GM23338 (cell line): ENCODE measurements around the gene ERBB4. TPM values are rescaled to one million over a fixed set of nuclear protein-coding genes. Genes with fewer than 3 reads are reported as not detected.

Source experiments
- ATAC-seq: fragments of 200-7000 bp; cut with Tn5 transposase; 3 replicates; pipeline ENCODE4 v1.9.1; 2020
- DNase-seq: peaks from one replicate; pipeline ENCODE4 v3.0.0-alpha.2; 2015; ENCODE audit warnings: low spot score
- H2AFZ ChIP-seq: fragments of 200-600 bp; sonication (generic); 2 replicates; pipeline ENCODE4 v1.8.0; 2016; ENCODE audit warnings: antibody characterized with exemption, mild to moderate bottlenecking, moderate library complexity
- H3F3A ChIP-seq: fragments of 200-600 bp; sonication (generic); replicated peaks from 2 replicates; pipeline ENCODE4 v1.8.0; 2017; ENCODE audit warnings: antibody characterized with exemption, mixed run types, low read depth
- H3K27ac ChIP-seq: fragments of 200-600 bp; sonication (generic); 2 replicates; pipeline ENCODE4 v1.6.1; 2016; ENCODE audit warnings: low read depth
- H3K27me3 ChIP-seq: fragments of 200-600 bp; sonication (generic); 2 replicates; pipeline ENCODE4 v1.8.0; 2016; ENCODE audit warnings: mild to moderate bottlenecking, mixed run types, moderate library complexity; ENCODE audit not compliant: insufficient read depth
- H3K36me3 ChIP-seq: fragments of 200-600 bp; sonication (generic); 2 replicates; pipeline ENCODE4 v1.8.0; 2016; ENCODE audit warnings: mild to moderate bottlenecking; ENCODE audit not compliant: insufficient read depth
- H3K4me1 ChIP-seq: fragments of 200-600 bp; sonication (generic); 2 replicates; pipeline ENCODE4 v1.8.0; 2016; ENCODE audit warnings: mild to moderate bottlenecking, moderate library complexity; ENCODE audit not compliant: insufficient read depth
- H3K4me2 ChIP-seq: fragments of 200-600 bp; sonication (generic); 2 replicates; pipeline ENCODE4 v1.7.1; 2017; ENCODE audit warnings: mixed run types
- H3K4me3 ChIP-seq: fragments of 200-600 bp; sonication (generic); 2 replicates; pipeline ENCODE4 v1.6.1; 2016; ENCODE audit warnings: mixed run types
- H3K79me2 ChIP-seq: fragments of 200-600 bp; sonication (generic); replicated peaks from 2 replicates; pipeline ENCODE4 v1.8.0; 2017; ENCODE audit warnings: mild to moderate bottlenecking; ENCODE audit not compliant: insufficient read depth
- H3K9me2 ChIP-seq: fragments of 200-600 bp; sonication (generic); 2 replicates; pipeline ENCODE4 v1.8.0; 2017; ENCODE audit not compliant: insufficient read depth
- H4K20me1 ChIP-seq: fragments of 200-600 bp; sonication (generic); replicated peaks from 2 replicates; pipeline ENCODE4 v1.8.0; 2017; ENCODE audit warnings: mild to moderate bottlenecking; ENCODE audit not compliant: insufficient read depth
- H3K27ac Mint-ChIP-seq: 2 replicates; pipeline ENCODE4 v1.8.0; 2020; ENCODE audit warnings: inconsistent platforms, mild to moderate bottlenecking, moderate library complexity, mixed read lengths
- H3K27me3 Mint-ChIP-seq: 3 replicates; pipeline ENCODE4 v1.8.0; 2022; ENCODE audit warnings: low read depth, mild to moderate bottlenecking, moderate library complexity, mixed read lengths, inconsistent platforms; ENCODE audit not compliant: insufficient read depth, poor library complexity
- H3K36me3 Mint-ChIP-seq: 3 replicates; pipeline ENCODE4 v1.8.0; 2021; ENCODE audit warnings: low read depth, mild to moderate bottlenecking, inconsistent platforms, moderate library complexity, mixed read lengths
- H3K4me1 Mint-ChIP-seq: 3 replicates; pipeline ENCODE4 v1.8.0; 2020; ENCODE audit warnings: mild to moderate bottlenecking, inconsistent platforms, mixed read lengths
- H3K4me3 Mint-ChIP-seq: 3 replicates; pipeline ENCODE4 v1.8.0; 2021; ENCODE audit warnings: moderate library complexity, mild to moderate bottlenecking, inconsistent platforms, mixed read lengths
- H3K9me3 Mint-ChIP-seq: 3 replicates; pipeline ENCODE4 v1.8.0; 2020; ENCODE audit warnings: moderate library complexity, mild to moderate bottlenecking, inconsistent platforms, mixed read lengths
- CREB1 ChIP-seq: fragments of 250-450 bp; sonication (Bioruptor Pico); IDR thresholded peaks from 2 replicates; pipeline ENCODE4 v1.5.0; 2020; ENCODE audit warnings: low read depth, mild to moderate bottlenecking, moderate library complexity
- CTCF ChIP-seq, 2 experiments: fragments of 200-600 bp in 1 of 2; sonication (generic) in 1 of 2; conservative IDR thresholded peaks; 2 replicates each; pipeline versions ENCODE4 v1.5.1 to v1.6.1; 2016 to 2017; ENCODE audit warnings: antibody characterized with exemption in 2 of 2, low read depth in 2 of 2, mild to moderate bottlenecking in 2 of 2, moderate library complexity in 1 of 2
- ETS1 ChIP-seq: IDR thresholded peaks from 2 replicates; pipeline ENCODE4 v1.6.1; 2016; ENCODE audit warnings: antibody characterized with exemption
- EZH2 ChIP-seq: fragments of 200-600 bp; sonication (generic); IDR thresholded peaks from one replicate; pipeline ENCODE4 v1.8.0; 2017; ENCODE audit warnings: antibody characterized with exemption, mild to moderate bottlenecking, low read depth; ENCODE audit not compliant: unreplicated experiment
- EZH2phosphoT487 ChIP-seq: fragments of 200-600 bp; sonication (generic); IDR thresholded peaks from one replicate; pipeline ENCODE4 v1.8.1; 2018; ENCODE audit warnings: antibody characterized with exemption; ENCODE audit not compliant: unreplicated experiment
- JUNB ChIP-seq: IDR thresholded peaks from one replicate; pipeline ENCODE4 v1.6.1; 2016; ENCODE audit warnings: antibody characterized with exemption; ENCODE audit not compliant: unreplicated experiment
- NANOG ChIP-seq: IDR thresholded peaks from 2 replicates; pipeline ENCODE4 v1.6.1; 2016; ENCODE audit warnings: antibody characterized with exemption, borderline replicate concordance
- POLR2AphosphoS5 ChIP-seq: IDR thresholded peaks from 2 replicates; pipeline ENCODE4 v1.6.1; 2016; ENCODE audit warnings: antibody characterized with exemption, low read depth
- REST ChIP-seq: IDR thresholded peaks from one replicate; pipeline ENCODE4 v1.6.1; 2018; ENCODE audit warnings: antibody characterized with exemption; ENCODE audit not compliant: unreplicated experiment
- STAT1 ChIP-seq: IDR thresholded peaks from one replicate; pipeline ENCODE4 v1.6.1; 2016; ENCODE audit warnings: antibody characterized with exemption; ENCODE audit not compliant: unreplicated experiment
- ZNF114 ChIP-seq: fragments of 250-450 bp; sonication (Bioruptor Pico); IDR thresholded peaks from 2 replicates; pipeline ENCODE4 v1.5.0; 2020; ENCODE audit warnings: mild to moderate bottlenecking, moderate library complexity
- ZNF331 ChIP-seq: fragments of 250-450 bp; sonication (Bioruptor Pico); IDR thresholded peaks from 2 replicates; pipeline ENCODE4 v1.5.0; 2020; ENCODE audit warnings: low read depth, mild to moderate bottlenecking, moderate library complexity
- ZNF462 ChIP-seq: fragments of 250-450 bp; sonication (Bioruptor Pico); IDR thresholded peaks from 2 replicates; pipeline ENCODE4 v1.5.0; 2020; ENCODE audit warnings: mild to moderate bottlenecking, moderate library complexity
- polyA plus RNA-seq: library from polyadenylated mRNA; unstranded; fragments of >200 nt; fragmentation: Nextera tagmentation; extraction: Ambion mirVana; gene quantifications from 2 replicates; pipeline ENCODE4 v1.2.1, GENCODE V29; 2016
- total RNA-seq: library from RNA; depleted of rRNA; stranded (reverse); fragments of >200 nt; shearing (Covaris generic); gene quantifications from 2 replicates; pipeline ENCODE4 v1.2.3, GENCODE V29; 2014

Gene ERBB4
- total and polyA plus RNA-seq, 2 experiments from 2014 or later = 0.73 to 1.1 TPM

- ATAC-seq = no peak
- TF ChIP-seq ZNF462 (CRISPR knock-in tag) (no peak), ETS1 (no peak), CREB1 (CRISPR knock-in tag) (no peak), ZNF114 (CRISPR knock-in tag) (no peak), EZH2phosphoT487 (no peak), NANOG (no peak), POLR2AphosphoS5 (no peak), REST (no peak), JUNB (no peak), EZH2 (no peak), CTCF (conservative IDR thresholded peaks at IDR 0.05; ENCODE audit: low read depth in 2 of 2) (no peak), STAT1 (no peak), ZNF331 (no peak)
- H3K4me1 ChIP-seq = peaks cover 5% of the 10 kb centered on the region
These were observed 116.9 kb downstream of the ERBB4 start for GRCh38 chr2:212421556-212422334.

More at GRCh38 chr2:212421556-212422334, 116.9 kb downstream of the ERBB4 start:
- Mint-ChIP-seq H3K36me3 (peaks cover 3% of the 10 kb centered on the region; the same call in 2 of the 3 replicates), H3K4me1 (peaks cover 5% of the 10 kb centered on the region; the same call in 2 of the 3 replicates), H3K27ac (no peak overlapping the region), H3K9me3 (peaks cover 3% of the 10 kb centered on the region; the same call in 2 of the 3 replicates), H3K27me3 (peaks cover 1% of the 10 kb centered on the region), H3K4me3 (no peak overlapping the region)
- Histone ChIP-seq H3K36me3 (no peaks in the 10 kb centered on the region), H3K9me2 (no peaks in the 10 kb centered on the region), H4K20me1 (no peaks in the 10 kb centered on the region), H3K4me2 (no peak overlapping the region), H3K27me3 (no peaks in the 10 kb centered on the region), H3K27ac (no peak overlapping the region), H3K4me3 (no peak overlapping the region), H3F3A (no peaks in the 10 kb centered on the region), H2AFZ (no peak overlapping the region), H3K79me2 (no peaks in the 10 kb centered on the region)
- DNase-seq = no peak
